GM06990 (cell line): ENCODE measurements around the gene CCDC88C.
"Not testable (repeated sequence)": the region's sequence is repeated elsewhere in the genome, so short reads cannot be mapped to it uniquely, and the experiment has no call there.

Source experiments
- DNase-seq: peaks from one replicate; pipeline ENCODE4 v3.0.0-alpha.2; 2011; ENCODE audit not compliant: insufficient read length; ENCODE audit errors: extremely low read depth
- H3K27me3 ChIP-seq: replicated peaks from 2 replicates; pipeline ENCODE4 v1.6.0; 2011; ENCODE audit warnings: low read length; ENCODE audit not compliant: control insufficient read depth, insufficient read depth
- H3K36me3 ChIP-seq: 2 replicates; pipeline ENCODE4 v1.5.1; 2011; ENCODE audit warnings: low read length; ENCODE audit not compliant: control insufficient read depth, insufficient read depth
- H3K4me3 ChIP-seq: replicated peaks from 2 replicates; pipeline ENCODE4 v1.5.1; 2011; ENCODE audit warnings: low read depth, mild to moderate bottlenecking, control low read depth, low read length
- CTCF ChIP-seq: IDR thresholded peaks from 2 replicates; pipeline ENCODE4 v1.5.1; 2011; ENCODE audit warnings: low read length, control low read depth, mild to moderate bottlenecking, inconsistent platforms; ENCODE audit not compliant: insufficient read depth, poor library complexity, severe bottlenecking

Gene CCDC88C

GRCh38 chr14:91413547-91414474 is 3.8 kb downstream of the CCDC88C start:
- Histone ChIP-seq H3K4me3 (peak overlapping the region; percentile 79), H3K27me3 (no peaks in the 10 kb centered on the region), H3K36me3 (peaks cover 3% of the 10 kb centered on the region)
- no peak for DNase-seq
- TF ChIP-seq CTCF = no peak

- Histone ChIP-seq H3K36me3 (peaks cover 9% of the 10 kb centered on the region), H3K27me3 (no peaks in the 10 kb centered on the region), H3K4me3 (peak overlapping the region; percentile 16)
- TF ChIP-seq CTCF = no peak
- DNase-seq = no peak
Observed at GRCh38 chr14:91412939-91413338, 4.7 kb downstream of the CCDC88C start.

GRCh38 chr14:91410771-91411536 is 6.7 kb downstream of the CCDC88C start:
- Histone ChIP-seq H3K36me3 (peaks cover 17% of the 10 kb centered on the region), H3K27me3 (no peaks in the 10 kb centered on the region), H3K4me3 (peak overlapping the region; percentile 29)
- TF ChIP-seq CTCF = no peak
- peak; percentile 27 for DNase-seq

- Histone ChIP-seq H3K4me3 (peak overlapping the region; percentile 29), H3K27me3 (no peaks in the 10 kb centered on the region), H3K36me3 (peaks cover 21% of the 10 kb centered on the region)
- no peak for TF ChIP-seq CTCF
- DNase-seq = no peak
Observed at GRCh38 chr14:91409928-91410718, 7.5 kb downstream of the CCDC88C start.

- not testable (repeated sequence) for H3K27me3 ChIP-seq, DNase-seq, H3K4me3 ChIP-seq
- H3K36me3 ChIP-seq = peaks cover 22% of the 10 kb centered on the region
Observed at GRCh38 chr14:91409240-91409639, 8.4 kb downstream of the CCDC88C start.
